ENCODE results near the gene ADAMTSL1.

DNA sequence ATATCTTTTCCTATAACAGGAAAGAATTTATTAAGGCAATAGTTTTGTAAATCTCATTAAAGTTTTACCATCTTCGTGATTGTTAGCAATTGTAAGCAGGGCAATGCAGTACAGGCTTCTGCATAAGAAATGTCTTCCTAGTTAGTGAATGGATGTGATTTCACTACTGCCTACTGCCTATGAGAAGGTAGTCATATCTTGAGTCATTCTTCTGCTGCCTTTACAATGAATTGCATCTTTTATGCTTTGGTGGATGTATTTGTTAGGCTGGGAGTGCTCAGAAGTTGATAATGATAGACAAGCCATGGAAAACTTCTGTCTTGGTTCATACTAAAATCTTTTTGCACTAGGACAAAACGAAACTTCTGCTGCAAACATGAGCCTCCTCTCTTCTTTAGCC lies 128.0 kb downstream of the ADAMTSL1 start:
- TF ChIP-seq, protein P1, sequence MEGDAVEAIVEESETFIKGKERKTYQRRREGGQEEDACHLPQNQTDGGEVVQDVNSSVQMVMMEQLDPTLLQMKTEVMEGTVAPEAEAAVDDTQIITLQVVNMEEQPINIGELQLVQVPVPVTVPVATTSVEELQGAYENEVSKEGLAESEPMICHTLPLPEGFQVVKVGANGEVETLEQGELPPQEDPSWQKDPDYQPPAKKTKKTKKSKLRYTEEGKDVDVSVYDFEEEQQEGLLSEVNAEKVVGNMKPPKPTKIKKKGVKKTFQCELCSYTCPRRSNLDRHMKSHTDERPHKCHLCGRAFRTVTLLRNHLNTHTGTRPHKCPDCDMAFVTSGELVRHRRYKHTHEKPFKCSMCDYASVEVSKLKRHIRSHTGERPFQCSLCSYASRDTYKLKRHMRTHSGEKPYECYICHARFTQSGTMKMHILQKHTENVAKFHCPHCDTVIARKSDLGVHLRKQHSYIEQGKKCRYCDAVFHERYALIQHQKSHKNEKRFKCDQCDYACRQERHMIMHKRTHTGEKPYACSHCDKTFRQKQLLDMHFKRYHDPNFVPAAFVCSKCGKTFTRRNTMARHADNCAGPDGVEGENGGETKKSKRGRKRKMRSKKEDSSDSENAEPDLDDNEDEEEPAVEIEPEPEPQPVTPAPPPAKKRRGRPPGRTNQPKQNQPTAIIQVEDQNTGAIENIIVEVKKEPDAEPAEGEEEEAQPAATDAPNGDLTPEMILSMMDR (IDR thresholded peaks at IDR 0.05; ENCODE audit: insufficient read depth, low read length): no peak
- no peak for TF ChIP-seq POLR2AphosphoS5 (IDR thresholded peaks at IDR 0.05; ENCODE audit: low read depth)
- no peak for TF ChIP-seq SPI1 (IDR thresholded peaks at IDR 0.05; ENCODE audit: borderline replicate concordance, low read depth)
- TF ChIP-seq, protein P2, sequence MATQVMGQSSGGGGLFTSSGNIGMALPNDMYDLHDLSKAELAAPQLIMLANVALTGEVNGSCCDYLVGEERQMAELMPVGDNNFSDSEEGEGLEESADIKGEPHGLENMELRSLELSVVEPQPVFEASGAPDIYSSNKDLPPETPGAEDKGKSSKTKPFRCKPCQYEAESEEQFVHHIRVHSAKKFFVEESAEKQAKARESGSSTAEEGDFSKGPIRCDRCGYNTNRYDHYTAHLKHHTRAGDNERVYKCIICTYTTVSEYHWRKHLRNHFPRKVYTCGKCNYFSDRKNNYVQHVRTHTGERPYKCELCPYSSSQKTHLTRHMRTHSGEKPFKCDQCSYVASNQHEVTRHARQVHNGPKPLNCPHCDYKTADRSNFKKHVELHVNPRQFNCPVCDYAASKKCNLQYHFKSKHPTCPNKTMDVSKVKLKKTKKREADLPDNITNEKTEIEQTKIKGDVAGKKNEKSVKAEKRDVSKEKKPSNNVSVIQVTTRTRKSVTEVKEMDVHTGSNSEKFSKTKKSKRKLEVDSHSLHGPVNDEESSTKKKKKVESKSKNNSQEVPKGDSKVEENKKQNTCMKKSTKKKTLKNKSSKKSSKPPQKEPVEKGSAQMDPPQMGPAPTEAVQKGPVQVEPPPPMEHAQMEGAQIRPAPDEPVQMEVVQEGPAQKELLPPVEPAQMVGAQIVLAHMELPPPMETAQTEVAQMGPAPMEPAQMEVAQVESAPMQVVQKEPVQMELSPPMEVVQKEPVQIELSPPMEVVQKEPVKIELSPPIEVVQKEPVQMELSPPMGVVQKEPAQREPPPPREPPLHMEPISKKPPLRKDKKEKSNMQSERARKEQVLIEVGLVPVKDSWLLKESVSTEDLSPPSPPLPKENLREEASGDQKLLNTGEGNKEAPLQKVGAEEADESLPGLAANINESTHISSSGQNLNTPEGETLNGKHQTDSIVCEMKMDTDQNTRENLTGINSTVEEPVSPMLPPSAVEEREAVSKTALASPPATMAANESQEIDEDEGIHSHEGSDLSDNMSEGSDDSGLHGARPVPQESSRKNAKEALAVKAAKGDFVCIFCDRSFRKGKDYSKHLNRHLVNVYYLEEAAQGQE (IDR thresholded peaks at IDR 0.05; ENCODE audit: insufficient replicate concordance, low read depth): no peak
- TF ChIP-seq GABPA (IDR thresholded peaks at IDR 0.05; ENCODE audit: low read depth): no peak

Measured in HL-60 (cell line).